ELR (cell line): Measurements from ENCODE around the gene NRG2.

Experiments used
- DNase-seq: peaks from one replicate; pipeline ENCODE4 v3.0.0-alpha.2; 2015; ENCODE audit warnings: low read depth

NRG2 gene

DNA sequence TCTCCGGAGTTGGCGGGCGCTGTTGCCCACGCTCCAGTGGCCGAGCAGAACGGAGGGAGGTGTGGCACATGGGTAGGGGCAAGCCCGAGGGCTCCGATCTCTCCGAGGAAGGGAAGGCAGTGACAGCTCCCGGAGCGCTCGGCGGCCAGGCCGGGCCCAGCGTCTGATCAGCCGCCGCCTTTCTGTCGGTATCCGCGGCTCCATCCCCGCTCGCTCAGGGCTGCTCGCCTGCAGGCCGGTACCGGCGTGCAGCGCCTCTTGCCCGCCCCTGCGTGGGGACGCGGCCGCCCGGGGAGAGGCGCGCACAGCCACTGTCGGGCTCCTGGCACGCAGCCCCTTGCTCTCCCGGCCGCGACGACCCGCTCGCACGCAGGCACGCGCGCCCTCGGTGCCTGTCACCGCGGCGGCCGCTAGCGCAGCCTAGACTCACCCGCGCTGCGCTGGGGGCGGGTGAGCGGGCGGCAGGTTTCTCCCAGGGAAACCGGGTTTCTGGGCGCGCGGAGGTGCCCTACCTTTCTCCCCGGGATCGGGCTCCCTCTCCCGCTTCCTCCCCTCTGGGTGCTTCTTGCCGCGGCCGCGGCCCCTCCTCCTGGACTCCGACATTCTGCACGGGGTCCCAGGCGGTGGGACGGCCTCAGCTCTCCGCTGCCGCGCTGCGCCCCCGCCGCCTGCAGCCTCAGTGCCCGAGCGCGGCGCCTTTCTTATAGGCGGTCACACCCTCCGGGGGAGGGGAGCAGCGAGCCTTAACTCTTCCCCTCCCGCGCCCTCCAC is 139.1 kb downstream of the NRG2 start:
- DNase-seq: no peak

DNA sequence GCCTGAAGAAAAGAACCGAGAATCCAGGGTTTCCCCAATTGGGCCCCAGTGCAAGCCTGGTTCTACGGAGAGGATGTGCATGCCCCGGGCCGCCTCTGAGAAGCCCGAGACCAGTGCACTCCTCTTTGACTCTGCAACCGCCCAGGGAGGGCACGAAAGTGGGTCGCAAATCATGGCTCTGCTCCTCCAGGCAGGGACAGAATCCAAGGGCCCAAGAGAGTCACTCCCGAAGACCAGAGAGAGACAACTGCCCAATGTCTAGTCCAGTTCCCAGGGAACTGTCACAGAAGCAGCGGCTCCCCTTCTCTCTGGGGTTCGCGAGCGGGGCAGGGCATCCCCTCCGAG is 139.7 kb downstream of the NRG2 start:
- no peak for DNase-seq

DNA sequence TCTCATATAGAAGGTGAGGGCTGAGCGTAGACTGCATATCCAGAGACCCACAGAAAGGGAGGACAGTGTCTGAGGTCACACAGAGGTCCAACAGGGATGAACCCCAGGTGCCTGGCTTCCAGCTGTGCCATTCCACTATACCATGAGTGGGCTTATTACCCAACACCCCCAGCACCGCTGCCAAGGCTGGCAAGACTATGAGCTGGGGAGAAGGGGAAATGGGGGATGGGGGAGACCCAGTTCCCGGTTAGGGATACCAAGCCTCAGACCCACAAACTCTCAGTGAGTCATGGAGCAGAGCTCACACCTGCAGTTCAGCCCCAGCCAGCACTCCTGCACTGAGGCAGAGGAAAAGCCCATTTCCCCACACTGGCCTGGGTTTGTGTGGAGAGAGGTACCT is 141.1 kb downstream of the NRG2 start:
- no peak for DNase-seq

DNA sequence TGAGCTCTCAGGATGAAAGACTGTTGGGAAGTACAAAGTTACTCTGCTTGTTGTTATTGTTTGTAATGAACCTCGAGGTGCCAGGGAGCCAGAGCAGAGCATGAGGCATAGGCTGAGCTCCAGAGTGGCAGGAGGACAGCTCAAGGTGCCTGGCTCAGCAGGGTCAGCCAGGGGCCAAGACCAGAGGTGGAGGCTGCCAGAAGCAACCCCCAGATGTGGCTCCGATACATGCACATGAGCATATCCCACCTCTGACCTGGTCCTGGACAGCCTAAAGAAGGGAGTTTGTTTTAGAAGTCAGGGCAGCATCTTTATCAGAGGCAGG is 141.9 kb downstream of the NRG2 start:
- no peak for DNase-seq

DNA sequence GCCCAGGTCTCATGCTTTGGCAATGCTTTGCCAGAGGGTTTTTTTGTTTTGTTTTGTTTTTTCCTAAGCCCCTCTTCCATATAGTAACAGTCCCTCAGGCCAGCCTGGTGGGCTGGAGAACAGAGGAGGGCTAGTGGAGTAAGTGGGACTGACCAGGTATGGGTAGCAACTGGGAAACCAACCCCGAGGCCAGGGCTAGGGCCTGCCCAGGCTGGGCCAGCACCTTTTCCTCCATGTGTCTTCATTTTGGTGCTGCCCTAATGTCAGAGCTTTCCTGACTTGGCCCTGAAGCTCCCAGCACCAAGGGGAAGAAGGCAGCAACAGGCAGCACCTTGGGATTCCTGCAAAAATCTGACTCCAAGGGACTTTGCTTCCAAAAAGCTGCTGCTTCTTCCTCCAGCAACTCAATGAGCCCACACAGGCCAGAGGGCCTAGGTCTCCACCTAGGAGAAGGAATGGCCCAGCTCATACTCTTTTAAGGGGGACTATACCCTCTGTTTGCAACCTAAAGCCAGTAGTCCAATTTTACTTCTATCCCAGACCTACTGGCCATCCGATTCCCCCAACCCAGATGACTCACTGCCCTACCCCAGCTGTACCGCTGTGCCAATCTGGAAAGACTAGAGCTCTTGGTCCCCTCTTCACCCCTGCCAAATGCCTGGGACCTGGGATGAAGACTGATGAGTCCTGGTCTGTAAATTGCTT is 142.4 kb downstream of the NRG2 start:
- DNase-seq: no peak

DNA sequence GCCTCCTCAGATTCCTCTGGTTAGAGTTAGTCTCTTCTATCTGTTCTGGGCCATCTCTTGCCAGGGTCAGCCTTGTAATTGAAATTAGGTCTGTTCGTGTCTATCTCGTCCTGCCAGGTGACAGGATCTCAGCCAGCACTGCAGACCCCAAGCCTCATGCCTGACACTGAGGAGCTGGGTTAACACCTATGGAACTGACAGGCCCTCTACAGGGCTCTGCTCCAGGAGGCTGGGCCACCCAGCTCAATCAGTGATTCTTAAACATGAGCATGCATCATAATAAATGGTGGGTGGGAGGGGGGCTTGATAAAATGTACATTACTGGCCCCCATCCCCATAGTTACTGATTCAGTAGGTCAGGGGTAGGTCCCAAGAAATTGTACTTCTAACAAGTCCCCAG is 144.1 kb downstream of the NRG2 start:
- no peak for DNase-seq

DNA sequence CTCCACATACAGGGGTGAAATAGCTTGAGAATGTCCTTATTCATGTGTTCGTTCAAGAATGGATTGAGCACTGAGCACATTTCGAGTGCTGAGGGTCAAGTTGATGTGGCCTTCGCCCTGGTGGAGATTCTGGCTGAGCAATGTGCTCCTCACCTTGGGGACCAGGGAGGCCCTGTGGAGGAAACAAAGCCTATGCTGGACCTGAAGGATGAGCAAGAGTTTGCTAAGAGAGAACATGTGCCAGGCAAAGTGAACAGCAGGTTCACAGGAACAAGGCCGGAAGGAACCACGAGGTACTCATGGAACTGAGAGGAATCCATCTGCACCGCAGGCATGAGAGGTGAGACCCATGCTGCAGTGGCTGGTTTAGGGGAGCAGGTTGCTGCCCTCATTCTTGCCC is 145.1 kb downstream of the NRG2 start:
- no peak for DNase-seq

DNA sequence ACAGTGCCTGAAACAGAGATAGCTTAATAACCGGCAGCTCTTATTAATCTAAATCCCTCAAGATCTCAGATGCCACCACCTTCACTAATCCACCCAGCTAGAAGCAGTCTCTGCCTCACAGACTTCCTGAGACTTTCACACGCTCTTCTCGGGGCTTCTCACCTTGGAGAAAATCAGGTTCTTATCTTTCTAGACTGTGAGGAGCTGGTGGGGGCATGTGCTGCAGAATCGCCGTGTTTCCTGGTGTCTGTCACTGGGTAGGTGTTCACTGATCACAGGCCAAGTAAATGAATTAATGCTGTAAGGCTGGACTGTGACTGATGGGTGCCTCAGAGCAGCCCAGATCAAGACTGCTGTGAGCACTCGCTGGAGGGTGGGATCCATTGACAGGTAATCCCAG is 145.8 kb downstream of the NRG2 start:
- DNase-seq: no peak

DNA sequence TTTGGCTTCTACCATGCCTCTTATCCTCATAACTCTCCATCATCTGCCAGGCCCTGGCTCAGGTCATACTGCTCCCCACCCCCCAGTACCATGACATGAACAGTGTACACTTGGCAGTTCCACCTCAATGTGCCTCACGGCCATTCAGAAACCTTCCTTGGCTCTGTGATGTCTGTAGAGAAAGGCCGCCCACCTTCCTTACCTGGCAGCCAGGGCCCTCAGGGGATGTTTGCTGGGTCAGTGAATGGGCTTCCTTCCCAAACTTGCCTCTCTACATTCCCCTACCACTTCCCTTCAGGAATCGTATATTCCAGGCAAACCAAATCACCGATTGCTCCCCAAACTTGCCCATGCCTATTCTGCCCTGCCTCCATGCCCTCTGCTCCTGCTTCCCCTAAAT is 146.4 kb downstream of the NRG2 start:
- no peak for DNase-seq

DNA sequence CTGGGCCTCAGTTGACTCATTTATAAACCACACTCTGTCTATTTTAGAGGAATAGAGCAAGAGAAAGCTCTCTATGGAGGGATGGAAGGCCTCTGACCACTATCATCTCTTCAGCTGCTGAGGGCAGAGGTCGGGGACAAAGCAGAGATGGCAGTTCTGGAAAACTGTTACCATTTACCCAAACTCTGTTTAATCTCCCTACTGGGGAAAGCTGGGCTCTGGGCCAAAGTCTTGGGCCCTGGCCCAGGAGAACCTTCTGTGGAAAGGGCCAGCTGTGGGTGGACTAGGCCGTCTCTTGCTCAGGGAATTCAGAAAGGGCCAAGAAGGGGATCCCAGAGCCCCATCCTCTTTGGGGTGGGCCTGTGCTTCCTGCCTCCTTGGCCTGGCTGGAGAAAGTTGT is 147.5 kb downstream of the NRG2 start:
- no peak for DNase-seq

DNA sequence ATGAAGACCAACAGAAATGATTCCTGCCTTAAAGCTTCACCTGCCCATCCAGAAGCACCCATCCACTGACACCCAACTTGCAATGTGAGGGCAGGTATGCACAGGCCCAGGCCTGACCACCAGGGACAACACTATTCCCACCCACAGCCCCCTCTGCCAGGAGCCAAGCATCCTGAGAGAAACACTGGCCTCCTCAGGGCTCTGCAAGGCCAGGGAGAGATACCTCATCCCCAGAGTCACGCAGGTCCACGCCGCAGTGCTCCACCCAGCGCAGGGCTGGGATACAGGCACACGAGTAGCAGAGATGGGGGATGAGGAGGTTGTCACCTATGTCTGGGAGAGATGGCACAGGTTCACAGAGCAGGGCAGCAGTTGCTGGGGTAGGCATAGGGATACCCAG is 148.1 kb downstream of the NRG2 start:
- DNase-seq: no peak

DNA sequence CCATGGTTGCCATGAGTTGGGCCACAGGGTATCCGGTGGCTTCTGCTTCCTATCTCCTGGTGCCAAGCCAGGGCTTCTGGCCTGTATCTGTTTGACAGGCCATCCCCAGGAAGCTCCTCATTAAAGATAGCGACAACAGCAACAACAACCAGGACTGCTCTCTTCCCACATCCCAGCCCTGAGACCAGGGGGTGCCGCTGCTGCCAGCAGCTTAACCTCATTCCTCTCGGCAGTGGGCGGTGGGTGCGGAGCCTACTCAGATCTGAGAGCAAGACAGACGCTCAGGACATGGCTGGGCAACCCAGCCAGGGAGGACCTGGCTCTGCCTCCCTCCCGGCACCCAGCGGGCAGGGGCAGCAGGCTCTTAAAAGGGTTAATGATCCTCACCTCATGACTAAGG is 149.2 kb downstream of the NRG2 start:
- DNase-seq: no peak

DNA sequence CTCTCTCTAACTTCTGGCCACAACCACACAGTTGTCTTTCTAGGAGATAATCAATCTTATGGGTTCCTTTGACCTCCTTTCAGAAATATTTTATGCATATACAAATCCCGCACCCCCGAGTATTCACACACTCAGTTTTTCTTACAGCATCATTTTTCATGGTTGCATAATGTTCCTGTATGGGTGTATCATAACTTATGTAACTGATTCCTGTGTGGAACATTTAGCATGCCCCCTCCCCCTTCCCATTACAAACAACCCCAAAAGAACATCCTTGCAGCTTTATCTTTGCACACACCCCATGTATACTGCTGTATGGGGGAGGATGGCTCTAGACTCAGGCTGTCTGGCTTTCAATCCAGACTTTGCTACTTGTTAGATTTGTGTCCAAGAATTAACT is 153.7 kb downstream of the NRG2 start:
- no peak for DNase-seq

DNA sequence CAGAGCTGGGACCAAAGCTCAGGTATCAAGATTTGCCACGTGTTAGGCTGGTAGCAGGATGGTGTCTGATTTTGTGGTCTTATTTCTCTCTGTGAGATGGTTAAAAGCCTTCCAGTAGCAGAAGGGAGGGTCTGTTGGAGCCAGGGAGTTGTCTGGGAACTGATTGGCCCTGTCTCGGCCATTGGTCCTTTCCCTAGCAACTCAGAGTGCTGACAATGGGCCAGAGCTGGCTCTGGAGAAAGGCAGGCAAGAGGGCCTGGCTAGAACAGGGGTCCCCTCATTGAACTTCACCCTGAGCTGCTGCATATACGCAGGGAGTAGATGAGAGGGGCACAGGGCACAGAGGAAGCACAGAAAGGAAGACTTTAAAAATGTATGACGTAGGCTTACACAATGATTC is 154.7 kb downstream of the NRG2 start:
- no peak for DNase-seq

DNA sequence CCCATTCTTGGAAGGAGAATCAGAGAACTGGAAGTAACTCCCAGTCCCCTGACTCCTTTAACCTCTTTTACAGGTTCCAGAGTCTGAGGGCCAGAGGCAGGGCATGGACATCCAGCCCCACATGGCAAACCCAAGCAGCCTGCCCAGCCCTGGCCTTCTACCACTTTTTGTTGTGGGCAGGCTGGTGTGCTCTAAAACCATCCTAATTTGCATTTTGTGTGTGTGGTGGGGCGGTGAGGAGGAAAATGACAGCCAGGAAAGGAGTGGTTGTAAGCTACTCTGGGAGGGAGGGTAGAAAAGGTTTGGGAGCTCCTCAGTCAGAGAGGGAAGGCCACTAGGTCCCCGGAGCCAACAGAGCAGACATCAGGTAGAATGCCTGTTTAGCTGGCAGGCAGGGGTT is 156.9 kb downstream of the NRG2 start:
- no peak for DNase-seq

DNA sequence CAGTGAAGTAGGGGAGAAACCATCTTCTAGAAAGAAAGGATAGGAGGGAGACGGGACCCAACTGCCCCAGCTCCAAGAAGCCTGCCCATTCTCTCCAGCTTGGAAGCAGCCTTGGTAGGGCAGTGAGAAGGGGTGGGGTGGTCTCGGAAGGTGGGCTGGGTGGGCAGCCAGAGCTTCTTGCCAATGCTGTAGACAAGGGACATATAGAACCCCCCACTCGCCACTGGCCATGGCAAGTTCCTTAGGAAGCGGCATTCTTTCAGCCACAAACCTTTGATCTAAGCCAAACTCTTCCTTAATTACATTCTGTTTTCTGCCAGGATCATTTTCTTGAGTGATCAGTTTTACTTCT is 157.3 kb downstream of the NRG2 start:
- DNase-seq: no peak

DNA sequence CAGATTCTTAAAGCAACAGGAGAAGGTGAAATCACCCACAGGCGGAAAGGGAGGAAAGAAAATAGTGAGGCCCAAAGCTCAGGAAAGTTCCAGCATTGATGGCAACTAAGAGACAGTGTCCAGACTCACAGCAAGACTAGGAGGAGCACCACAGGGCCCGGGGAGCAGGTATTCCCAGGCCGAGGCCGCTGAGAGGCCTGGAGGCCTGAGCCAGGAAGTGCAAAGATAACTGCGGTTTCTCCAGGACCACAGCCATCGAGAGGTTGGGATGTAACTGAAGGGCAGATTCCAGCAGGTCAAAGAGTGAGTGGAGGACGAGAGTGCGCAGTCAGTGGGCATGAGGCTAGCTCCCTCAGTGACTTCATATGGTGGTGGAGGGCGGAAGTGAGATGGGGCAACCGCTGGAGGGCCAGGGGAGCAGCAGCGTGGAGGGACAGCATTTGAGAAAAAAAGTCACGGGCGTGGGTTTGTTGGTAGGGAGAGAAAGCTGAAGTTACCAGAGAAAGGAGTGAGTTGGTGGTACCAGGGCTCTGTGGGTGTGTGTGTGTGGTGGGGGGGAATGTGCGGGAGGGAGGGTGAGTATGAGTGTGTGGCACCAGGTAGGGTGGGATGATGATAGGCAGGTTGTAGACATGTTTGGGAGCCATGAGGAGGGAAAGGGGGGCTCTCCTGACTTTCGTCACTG is 157.8 kb downstream of the NRG2 start:
- no peak for DNase-seq

DNA sequence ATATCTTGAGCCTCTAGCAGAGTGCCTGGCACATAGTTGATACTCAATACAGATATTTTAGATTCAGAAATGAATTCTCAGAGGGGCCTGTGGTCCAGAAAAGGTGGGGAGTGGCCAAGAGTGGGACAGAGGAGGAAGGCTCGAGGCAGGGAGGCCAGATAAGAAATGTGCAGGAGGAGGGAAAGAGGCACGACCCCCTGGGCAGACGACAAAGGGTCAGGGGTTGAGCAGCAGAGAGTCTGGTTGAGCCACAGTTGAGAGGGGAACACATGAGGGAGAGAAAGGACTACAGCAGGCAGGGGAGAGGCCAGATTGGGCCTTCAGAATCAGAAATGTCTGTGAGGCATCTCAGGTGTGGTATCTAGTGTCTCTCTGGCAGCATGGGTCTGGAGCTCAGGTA is 158.4 kb downstream of the NRG2 start:
- no peak for DNase-seq

DNA sequence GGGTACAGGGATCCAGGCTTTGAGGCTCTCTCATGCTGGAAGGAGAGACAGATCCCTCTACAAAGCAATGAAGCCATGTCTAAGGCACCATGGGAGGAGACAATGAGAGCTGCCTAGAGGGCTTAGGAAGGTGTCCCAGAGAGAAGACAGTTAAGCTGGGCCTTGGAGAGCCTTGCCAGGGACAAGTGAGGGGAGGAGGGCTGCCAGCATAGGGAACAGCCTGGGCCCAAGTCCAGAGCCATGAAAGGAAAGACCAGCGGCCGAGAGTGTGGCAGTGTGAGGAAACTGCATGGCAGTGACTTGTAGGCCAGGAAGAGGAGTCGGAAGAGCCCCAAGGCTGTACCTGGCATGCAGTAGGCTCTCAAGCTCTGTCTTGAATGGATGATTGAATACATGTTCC is 159.0 kb downstream of the NRG2 start:
- no peak for DNase-seq

DNA sequence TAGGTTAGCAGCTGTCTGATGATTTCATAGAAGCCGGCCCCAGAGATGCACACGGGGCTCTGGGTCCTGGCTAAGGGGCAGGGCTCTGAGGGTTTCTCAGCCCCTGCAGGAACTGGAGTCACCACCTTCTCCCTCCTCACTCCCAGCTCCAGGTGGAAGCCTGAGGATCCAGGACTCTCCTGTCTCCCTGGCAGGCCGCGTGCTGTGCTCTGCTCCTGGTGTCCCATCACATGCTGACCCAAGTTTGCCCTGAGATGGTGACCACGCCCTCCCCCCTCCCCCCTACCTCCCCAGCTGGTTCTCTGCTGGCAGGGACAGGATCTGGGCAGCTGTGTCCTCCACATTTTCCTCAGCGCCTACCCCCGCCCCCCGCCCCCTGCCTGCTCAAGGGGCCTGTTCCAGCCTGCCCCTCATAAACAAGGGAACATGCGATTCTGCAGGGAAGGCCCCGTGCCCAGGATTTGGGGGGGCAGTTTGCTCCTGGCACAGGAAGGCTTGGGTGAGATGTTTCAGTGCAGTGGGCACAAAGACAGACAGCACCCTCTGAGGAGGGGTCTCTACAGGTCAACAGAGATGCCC is 160.0 kb downstream of the NRG2 start:
- DNase-seq: no peak

DNA sequence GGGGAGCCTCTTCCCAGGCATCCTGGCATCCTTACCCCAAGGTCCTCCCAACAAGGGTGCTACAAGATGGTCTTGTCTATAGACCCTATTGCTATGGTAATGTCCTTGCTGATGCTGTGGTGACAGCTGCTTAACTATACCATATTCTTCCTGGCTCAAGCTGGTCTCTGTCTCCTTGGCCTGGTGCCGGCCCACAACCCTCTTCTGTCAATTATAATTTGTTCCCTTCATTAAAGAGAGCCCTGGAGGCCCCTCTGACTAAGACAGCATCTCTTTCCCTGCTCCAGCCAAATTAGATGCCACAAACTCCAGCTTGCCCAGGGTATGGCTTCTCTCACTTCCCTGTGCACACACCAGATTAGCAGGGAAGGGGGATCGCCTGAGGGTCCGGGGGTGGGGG is 160.8 kb downstream of the NRG2 start:
- DNase-seq: no peak

DNA sequence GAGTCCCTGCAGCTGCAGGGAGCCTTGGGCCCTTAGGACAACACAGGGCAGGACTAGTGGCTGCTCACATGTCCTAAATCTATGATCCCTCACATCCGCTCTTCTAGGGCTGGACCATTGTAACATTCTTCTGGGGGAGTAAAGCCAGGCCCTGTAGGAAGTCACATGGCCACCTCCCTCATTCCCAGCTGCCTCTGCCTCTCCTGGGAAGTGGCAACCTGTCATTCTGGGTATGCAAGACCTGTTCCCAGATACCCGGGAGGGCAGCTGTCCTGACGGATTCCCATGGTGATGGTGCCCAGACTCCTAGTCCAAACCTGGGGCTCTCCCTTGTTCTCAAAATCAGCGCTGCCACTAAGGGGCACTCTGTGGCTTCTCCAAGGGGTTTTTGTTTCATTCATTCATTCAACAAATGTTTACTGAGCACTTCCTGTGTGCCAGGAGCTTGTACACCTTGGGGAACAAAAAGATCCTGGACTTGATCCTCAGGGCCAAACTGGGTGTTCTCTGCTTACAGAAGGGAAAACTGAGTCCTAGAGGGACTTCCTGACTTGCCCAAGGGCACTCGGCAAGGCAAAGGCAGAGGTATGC is 161.9 kb downstream of the NRG2 start:
- no peak for DNase-seq
